ENCODE results near the gene LGALS3BP. TPM values are rescaled to one million over a fixed set of nuclear protein-coding genes. Genes with fewer than 3 reads are reported as not detected.
A peak's percentile ranks its signal among the peaks of the same experiment; 100 is the strongest.

Gene LGALS3BP
- total and polyA plus RNA-seq, 7 experiments from 2014 or later, result 44.7 to 267 (median 69.1) TPM

- no peak for ATAC-seq
- no peaks in the 10 kb centered on the region for H3K9me3 Mint-ChIP-seq
- peaks cover 5 to 24% (median 14%) of the 10 kb centered on the region in 7 donors for H3K4me1 Mint-ChIP-seq
- ChIA-PET CTCF (no interaction called here), POLR2A (interaction anchor here (0.5 kb wide), 1 partner anchor 37 kb away, joined by 3 read pairs; no protein-coding TSS in a partner anchor)
- H3K27ac Mint-ChIP-seq, result peak overlapping the region in 2 of 9 donors; percentile 19 to 38
- DNase-seq, result no peak
- H3K36me3 Mint-ChIP-seq, result peaks cover 0 to 28% (median 4%) of the 10 kb centered on the region in 5 donors
- intact Hi-C loops (cut with micrococcal nuclease), result no loop called here
- H3K36me3 ChIP-seq (ENCODE audit: control insufficient read depth in 2 of 3, insufficient read depth in 3 of 3, low read length in 3 of 3), result peaks cover 0 to 76% (median 4%) of the 10 kb centered on the region in 3 experiments
- no peak overlapping the region for H3K4me3 ChIP-seq (ENCODE audit: low read length)
- H3K27me3 Mint-ChIP-seq, result no peaks in the 10 kb centered on the region
- no peak overlapping the region for H3K27ac ChIP-seq (ENCODE audit: low read depth, low read length)
- H3K4me3 Mint-ChIP-seq, result no peak overlapping the region
- no peaks in the 10 kb centered on the region for H3K27me3 ChIP-seq (ENCODE audit: control insufficient read depth in 2 of 2, insufficient read depth in 2 of 2, low read length in 2 of 2)
- peaks cover 0 to under 1% of the 10 kb centered on the region in 2 donors for H3K4me1 ChIP-seq (ENCODE audit: control insufficient read depth in 2 of 2, insufficient read depth in 2 of 2, low read length in 2 of 2)
- H3K9me3 ChIP-seq (ENCODE audit: control insufficient read depth in 2 of 3, low read length in 3 of 3), result no peaks in the 10 kb centered on the region
These were observed 20.2 kb upstream of the LGALS3BP start for GRCh38 chr17:78999947-79000395.

GRCh38 chr17:78999056-78999768 lies 19.5 kb upstream of the LGALS3BP start:
- CTCF ChIA-PET, result no interaction called here
- POLR2A ChIA-PET, result no interaction called here
- no peak overlapping the region for H3K4me3 ChIP-seq (ENCODE audit: low read length)
- Mint-ChIP-seq H3K27ac (peak overlapping the region in 2 of 9 donors; percentile 6 to 38), H3K27me3 (no peaks in the 10 kb centered on the region), H3K4me1 (peaks cover 5 to 24% (median 14%) of the 10 kb centered on the region in 7 donors), H3K36me3 (peaks cover 0 to 28% (median 4%) of the 10 kb centered on the region in 5 donors), H3K4me3 (no peak overlapping the region), H3K9me3 (no peaks in the 10 kb centered on the region)
- no peak for ATAC-seq
- no peak for DNase-seq
- H3K27me3 ChIP-seq (ENCODE audit: control insufficient read depth in 2 of 2, insufficient read depth in 2 of 2, low read length in 2 of 2), result no peaks in the 10 kb centered on the region
- H3K36me3 ChIP-seq (ENCODE audit: control insufficient read depth in 2 of 3, insufficient read depth in 3 of 3, low read length in 3 of 3), result peaks cover 0 to 80% (median 4%) of the 10 kb centered on the region in 3 experiments
- no peaks in the 10 kb centered on the region for H3K9me3 ChIP-seq (ENCODE audit: control insufficient read depth in 2 of 3, low read length in 3 of 3)
- H3K27ac ChIP-seq (ENCODE audit: low read depth, low read length), result no peak overlapping the region
- H3K4me1 ChIP-seq (ENCODE audit: control insufficient read depth in 2 of 2, insufficient read depth in 2 of 2, low read length in 2 of 2), result no peaks in the 10 kb centered on the region
- intact Hi-C loops (cut with micrococcal nuclease), result no loop called here

- ChIA-PET CTCF (no interaction called here), POLR2A (no interaction called here)
- H3K27me3 Mint-ChIP-seq, result no peaks in the 10 kb centered on the region
- Histone ChIP-seq H3K27ac (ENCODE audit: low read depth, low read length) (no peak overlapping the region), H3K9me3 (ENCODE audit: control insufficient read depth in 2 of 3, low read length in 3 of 3) (no peaks in the 10 kb centered on the region), H3K27me3 (ENCODE audit: control insufficient read depth in 2 of 2, insufficient read depth in 2 of 2, low read length in 2 of 2) (no peaks in the 10 kb centered on the region), H3K36me3 (ENCODE audit: control insufficient read depth in 2 of 3, insufficient read depth in 3 of 3, low read length in 3 of 3) (peaks cover 0 to 86% (median 4%) of the 10 kb centered on the region in 3 experiments), H3K4me1 (ENCODE audit: control insufficient read depth in 2 of 2, insufficient read depth in 2 of 2, low read length in 2 of 2) (no peaks in the 10 kb centered on the region), H3K4me3 (ENCODE audit: low read length) (no peak overlapping the region)
- H3K9me3 Mint-ChIP-seq, result no peaks in the 10 kb centered on the region
- no peak overlapping the region for H3K4me3 Mint-ChIP-seq
- intact Hi-C loops (cut with micrococcal nuclease), result no loop called here
- H3K4me1 Mint-ChIP-seq, result peaks cover 6 to 25% (median 11%) of the 10 kb centered on the region in 7 donors
- ATAC-seq, result no peak
- peak overlapping the region in 2 of 9 donors; percentile 6 to 41 for H3K27ac Mint-ChIP-seq
- H3K36me3 Mint-ChIP-seq, result peaks cover 0 to 30% (median 4%) of the 10 kb centered on the region in 5 donors
- DNase-seq, result no peak
These were observed 18.8 kb upstream of the LGALS3BP start for GRCh38 chr17:78998311-78999055.

- peaks cover 10 to 26% (median 15%) of the 10 kb centered on the region in 7 donors for H3K4me1 Mint-ChIP-seq
- ATAC-seq (no peak), DNase-seq (no peak)
- Histone ChIP-seq H3K27me3 (ENCODE audit: control insufficient read depth in 2 of 2, insufficient read depth in 2 of 2, low read length in 2 of 2) (no peaks in the 10 kb centered on the region), H3K9me3 (ENCODE audit: control insufficient read depth in 2 of 3, low read length in 3 of 3) (no peaks in the 10 kb centered on the region), H3K36me3 (ENCODE audit: control insufficient read depth in 2 of 3, insufficient read depth in 3 of 3, low read length in 3 of 3) (peaks cover 0 to 85% (median 4%) of the 10 kb centered on the region in 3 experiments), H3K27ac (ENCODE audit: low read depth, low read length) (no peak overlapping the region), H3K4me3 (ENCODE audit: low read length) (no peak overlapping the region), H3K4me1 (ENCODE audit: control insufficient read depth in 2 of 2, insufficient read depth in 2 of 2, low read length in 2 of 2) (no peaks in the 10 kb centered on the region)
- no peaks in the 10 kb centered on the region for H3K27me3 Mint-ChIP-seq
- no peak overlapping the region for H3K4me3 Mint-ChIP-seq
- ChIA-PET POLR2A (no interaction called here), CTCF (no interaction called here)
- intact Hi-C loops (cut with micrococcal nuclease), result no loop called here
- peak overlapping the region in 2 of 9 donors; percentile 41 to 56 for H3K27ac Mint-ChIP-seq
- no peaks in the 10 kb centered on the region for H3K9me3 Mint-ChIP-seq
- peaks cover 0 to 36% (median 8%) of the 10 kb centered on the region in 5 donors for H3K36me3 Mint-ChIP-seq
These were observed 18.2 kb upstream of the LGALS3BP start for GRCh38 chr17:78997881-78998280.

GRCh38 chr17:78997231-78997741 lies 17.6 kb upstream of the LGALS3BP start:
- H3K27me3 ChIP-seq (ENCODE audit: control insufficient read depth in 2 of 2, insufficient read depth in 2 of 2, low read length in 2 of 2), result no peaks in the 10 kb centered on the region
- Mint-ChIP-seq H3K4me1 (peaks cover 6 to 22% (median 15%) of the 10 kb centered on the region in 7 donors), H3K4me3 (no peak overlapping the region), H3K27me3 (no peaks in the 10 kb centered on the region), H3K36me3 (peaks cover 0 to 35% (median 10%) of the 10 kb centered on the region in 5 donors), H3K9me3 (no peaks in the 10 kb centered on the region), H3K27ac (peak overlapping the region in 1 of 9 donors; percentile 17)
- POLR2A ChIA-PET, result no interaction called here
- H3K27ac ChIP-seq (ENCODE audit: low read depth, low read length), result no peak overlapping the region
- no peak overlapping the region for H3K4me3 ChIP-seq (ENCODE audit: low read length)
- ATAC-seq, result no peak
- CTCF ChIA-PET, result interaction anchor here (0.7 kb wide), 1 partner anchor 15 kb away, joined by 3 read pairs; no protein-coding TSS in a partner anchor
- H3K36me3 ChIP-seq (ENCODE audit: control insufficient read depth in 2 of 3, insufficient read depth in 3 of 3, low read length in 3 of 3), result peaks cover 0 to 86% (median 4%) of the 10 kb centered on the region in 3 experiments
- intact Hi-C loops (cut with micrococcal nuclease), result no loop called here
- no peak for DNase-seq
- no peaks in the 10 kb centered on the region for H3K4me1 ChIP-seq (ENCODE audit: control insufficient read depth in 2 of 2, insufficient read depth in 2 of 2, low read length in 2 of 2)
- no peaks in the 10 kb centered on the region for H3K9me3 ChIP-seq (ENCODE audit: control insufficient read depth in 2 of 3, low read length in 3 of 3)

- Mint-ChIP-seq H3K9me3 (no peaks in the 10 kb centered on the region), H3K36me3 (peaks cover 0 to 34% (median 10%) of the 10 kb centered on the region in 5 donors), H3K27ac (peak overlapping the region in 1 of 9 donors; percentile 17), H3K4me1 (peaks cover 6 to 17% (median 14%) of the 10 kb centered on the region in 7 donors), H3K27me3 (no peaks in the 10 kb centered on the region), H3K4me3 (no peak overlapping the region)
- Histone ChIP-seq H3K27me3 (ENCODE audit: control insufficient read depth in 2 of 2, insufficient read depth in 2 of 2, low read length in 2 of 2) (no peaks in the 10 kb centered on the region), H3K4me3 (ENCODE audit: low read length) (no peak overlapping the region), H3K27ac (ENCODE audit: low read depth, low read length) (no peak overlapping the region), H3K36me3 (ENCODE audit: control insufficient read depth in 2 of 3, insufficient read depth in 3 of 3, low read length in 3 of 3) (peaks cover 0 to 86% (median 4%) of the 10 kb centered on the region in 3 experiments), H3K4me1 (ENCODE audit: control insufficient read depth in 2 of 2, insufficient read depth in 2 of 2, low read length in 2 of 2) (no peaks in the 10 kb centered on the region), H3K9me3 (ENCODE audit: control insufficient read depth in 2 of 3, low read length in 3 of 3) (no peaks in the 10 kb centered on the region)
- DNase-seq (no peak), ATAC-seq (no peak)
- CTCF ChIA-PET, result interaction anchor here (0.7 kb wide), 1 partner anchor 16 kb away, joined by 3 read pairs; no protein-coding TSS in a partner anchor
- POLR2A ChIA-PET, result no interaction called here
- intact Hi-C loops (cut with micrococcal nuclease), result no loop called here
These were observed 17.1 kb upstream of the LGALS3BP start for GRCh38 chr17:78996781-78997201.
